ENCODE results near the gene TBC1D14. TPM values are rescaled to one million over a fixed set of nuclear protein-coding genes. Genes with fewer than 3 reads are reported as not detected.

Gene TBC1D14
- total RNA-seq, 2 experiments from 2014 or later, result 38.4 to 44.1 TPM

GRCh38 chr4:7068279-7068842 lies 158.7 kb downstream of the TBC1D14 start:
- POLR2A ChIA-PET, result interaction anchor here (0.7 to 2.4 kb wide), 14 partner anchors 10 to 351 kb away, joined by 3 to 8 read pairs (median 4); partner anchors contain the start of genes TADA2B and TBC1D14
- no peak for TF ChIP-seq EZH2phosphoT487 (IDR thresholded peaks at IDR 0.05; ENCODE audit: borderline replicate concordance, low read depth, low read length)
- peak; percentile 45; the same call in 1 of the 2 replicates for TF ChIP-seq CTCF (conservative IDR thresholded peaks at IDR 0.05; ENCODE audit: low read length)
- H3K4me3 ChIP-seq (ENCODE audit: low read depth, low read length, poor library complexity, severe bottlenecking), result peak overlapping the region; percentile 94
- peaks cover 39% of the 10 kb centered on the region for H3K79me2 ChIP-seq (ENCODE audit: insufficient read depth, low read depth, low read length)
- no peaks in the 10 kb centered on the region for H3K9me3 ChIP-seq (ENCODE audit: low read length)
- H2AFZ ChIP-seq (ENCODE audit: low read length), result peak overlapping the region; percentile 68
- peaks cover 28% of the 10 kb centered on the region for H3K36me3 ChIP-seq (ENCODE audit: insufficient read depth, low read length)
- peaks cover 27% of the 10 kb centered on the region for H3K4me1 ChIP-seq (ENCODE audit: insufficient read depth, low read length, poor library complexity, severe bottlenecking)
- DNase-seq (ENCODE audit: low spot score), result no peak
- CTCF ChIA-PET (ENCODE audit: unreplicated experiment), result interaction anchor here (0.5 to 1.3 kb wide), 4 partner anchors 14 to 930 kb away, joined by 3 to 7 read pairs (median 4); no protein-coding TSS in a partner anchor
- peak overlapping the region; percentile 50 for H3K27ac ChIP-seq (ENCODE audit: low read depth, low read length, poor library complexity, severe bottlenecking)
- BruUV-seq (replicated peaks), result TSS peak; percentile 87
- H3K9me2 ChIP-seq (ENCODE audit: insufficient read depth, low read length), result no peaks in the 10 kb centered on the region
- H4K20me1 ChIP-seq (ENCODE audit: insufficient read depth, low read length), result peaks cover 12% of the 10 kb centered on the region; the same call in 1 of the 2 replicates
- intact Hi-C loops (cut with micrococcal nuclease; ENCODE audit: unreplicated experiment), result loop anchor here (1.0 to 2.0 kb wide), 6 partner anchors 81 to 394 kb away; partner anchors contain the start of genes BLOC1S4, KIAA0232 and TBC1D14
- H3K4me2 ChIP-seq (ENCODE audit: low read length), result peak overlapping the region; percentile 70

- Histone ChIP-seq H3K4me3 (ENCODE audit: low read depth, low read length, poor library complexity, severe bottlenecking) (peak overlapping the region; percentile 94), H3K27ac (ENCODE audit: low read depth, low read length, poor library complexity, severe bottlenecking) (peak overlapping the region; percentile 50), H3K9me2 (ENCODE audit: insufficient read depth, low read length) (no peaks in the 10 kb centered on the region), H2AFZ (ENCODE audit: low read length) (peak overlapping the region; percentile 68), H3K4me1 (ENCODE audit: insufficient read depth, low read length, poor library complexity, severe bottlenecking) (peaks cover 27% of the 10 kb centered on the region), H3K4me2 (ENCODE audit: low read length) (peak overlapping the region; percentile 70), H4K20me1 (ENCODE audit: insufficient read depth, low read length) (peaks cover 12% of the 10 kb centered on the region; the same call in 1 of the 2 replicates), H3K9me3 (ENCODE audit: low read length) (no peaks in the 10 kb centered on the region), H3K79me2 (ENCODE audit: insufficient read depth, low read depth, low read length) (peaks cover 39% of the 10 kb centered on the region), H3K36me3 (ENCODE audit: insufficient read depth, low read length) (peaks cover 23% of the 10 kb centered on the region)
- no peak for TF ChIP-seq EZH2phosphoT487 (IDR thresholded peaks at IDR 0.05; ENCODE audit: borderline replicate concordance, low read depth, low read length)
- TF ChIP-seq CTCF (conservative IDR thresholded peaks at IDR 0.05; ENCODE audit: low read length), result no peak
- DNase-seq (ENCODE audit: low spot score), result no peak
- intact Hi-C loops (cut with micrococcal nuclease; ENCODE audit: unreplicated experiment), result loop anchor here (1.0 to 2.0 kb wide), 6 partner anchors 82 to 395 kb away; partner anchors contain the start of genes BLOC1S4, KIAA0232 and TBC1D14
- CTCF ChIA-PET (ENCODE audit: unreplicated experiment), result interaction anchor here (0.6 to 1.3 kb wide), 2 partner anchors 98 to 931 kb away, joined by 5 to 7 read pairs; no protein-coding TSS in a partner anchor
- POLR2A ChIA-PET, result interaction anchor here (0.7 to 1.8 kb wide), 10 partner anchors 10 to 352 kb away, joined by 3 to 8 read pairs (median 4); no protein-coding TSS in a partner anchor
- no TSS peak for BruUV-seq (replicated peaks)
These were observed 159.3 kb downstream of the TBC1D14 start for GRCh38 chr4:7068883-7069282.
